Tibial artery (tissue), 4 donors: Measurements from ENCODE around the gene TMEM150B.
A peak's percentile ranks its signal among the peaks of the same experiment; 100 is the strongest.

Experiments
- DNase-seq, 2 donors: peaks; one replicate each; pipeline ENCODE4 v3.0.0-alpha.2; 2019
- H3K27ac ChIP-seq, 2 donors: fragments of 200-600 bp; sonication (generic) in 1 of 2; 1 replicate in 1 of 2; 2 replicates in 1 of 2; pipeline ENCODE4 v1.5.1; 2018 to 2019; ENCODE audit warnings: mild to moderate bottlenecking in 1 of 2
- H3K27me3 ChIP-seq, 2 donors: fragments of 200-600 bp; sonication (generic) in 1 of 2; one replicate each; pipeline versions ENCODE4 v1.5.1 to v1.6.0; 2016 to 2019
- H3K36me3 ChIP-seq, 3 donors: fragments of 200-600 bp; sonication (generic) in 2 of 3; one replicate each; pipeline ENCODE4 v1.5.1; 2016 to 2019; ENCODE audit warnings: mild to moderate bottlenecking in 2 of 3
- H3K4me1 ChIP-seq, 4 donors: fragments of 200-600 bp; sonication (generic) in 2 of 4; 1 replicate in 3 of 4; 2 replicates in 1 of 4; pipeline ENCODE4 v1.5.1; 2016 to 2019
- H3K4me3 ChIP-seq, 2 donors: fragments of 200-600 bp; sonication (generic) in 1 of 2; 1 replicate in 1 of 2; 2 replicates in 1 of 2; pipeline ENCODE4 v1.5.1; 2018 to 2019; ENCODE audit warnings: mild to moderate bottlenecking in 2 of 2
- H3K9me3 ChIP-seq, 3 donors: fragments of 200-600 bp; sonication (generic) in 1 of 3; one replicate each; pipeline ENCODE4 v1.5.1; 2016 to 2019
- CTCF ChIP-seq, 2 experiments: fragments of 200-600 bp in 1 of 2; fragments of 450-650 bp in 1 of 2; IDR thresholded peaks; one replicate each; pipeline ENCODE4 v1.5.1; 2017 to 2019; ENCODE audit warnings: antibody characterized with exemption in 2 of 2, mild to moderate bottlenecking in 1 of 2, moderate library complexity in 1 of 2
- intact Hi-C: fragments of 100-400 bp; cut with DNase I; formaldehyde crosslinking; loops from one replicate; pipeline ENCODE4 v1.15.0; 2023; ENCODE audit warnings: low total_unique reads

Gene TMEM150B

DNA sequence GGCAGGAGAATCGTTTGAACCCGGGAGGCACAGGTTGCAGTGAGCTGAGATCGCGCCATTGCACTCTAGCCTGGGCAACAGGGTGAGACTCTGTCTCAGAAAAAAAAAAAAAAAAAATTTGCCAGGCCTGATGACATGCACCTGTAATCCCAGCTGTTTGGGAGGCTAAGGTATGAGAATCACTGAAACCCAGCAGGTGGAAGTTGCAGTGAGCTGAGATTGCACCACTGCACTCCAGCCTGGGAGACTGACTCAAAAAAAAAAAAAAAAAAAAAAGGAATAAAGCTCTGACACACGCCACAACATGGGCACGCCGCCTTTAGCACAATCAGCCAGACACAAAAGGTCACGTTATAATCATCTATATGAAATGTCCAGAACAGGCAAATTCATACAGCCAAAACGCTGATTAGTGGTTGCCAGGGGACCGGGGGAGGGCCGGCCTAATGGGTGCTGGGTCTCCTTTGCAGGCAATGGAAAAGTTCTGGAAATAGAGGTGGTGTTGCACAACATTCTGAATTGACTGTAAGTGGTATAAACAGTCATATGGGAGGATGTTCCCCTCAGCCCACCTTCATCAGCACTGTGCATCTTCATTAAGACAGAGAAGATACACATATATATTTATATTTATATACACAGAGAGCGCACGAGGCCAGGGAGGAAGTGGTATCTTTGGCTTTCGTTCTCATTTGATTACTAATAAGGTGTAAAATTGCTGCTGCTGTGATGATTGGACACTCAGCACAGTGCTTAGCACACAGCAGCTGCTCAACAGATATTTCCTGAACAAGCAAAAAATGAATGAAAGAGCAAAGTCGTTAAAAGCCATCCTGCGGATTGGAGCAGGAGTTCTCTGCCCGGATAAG lies 49.1 kb downstream of the TMEM150B start:
- H3K36me3 ChIP-seq: peaks cover 13 to 67% (median 46%) of the 10 kb centered on the region in 3 donors
- no peak overlapping the region for H3K27ac ChIP-seq

DNA sequence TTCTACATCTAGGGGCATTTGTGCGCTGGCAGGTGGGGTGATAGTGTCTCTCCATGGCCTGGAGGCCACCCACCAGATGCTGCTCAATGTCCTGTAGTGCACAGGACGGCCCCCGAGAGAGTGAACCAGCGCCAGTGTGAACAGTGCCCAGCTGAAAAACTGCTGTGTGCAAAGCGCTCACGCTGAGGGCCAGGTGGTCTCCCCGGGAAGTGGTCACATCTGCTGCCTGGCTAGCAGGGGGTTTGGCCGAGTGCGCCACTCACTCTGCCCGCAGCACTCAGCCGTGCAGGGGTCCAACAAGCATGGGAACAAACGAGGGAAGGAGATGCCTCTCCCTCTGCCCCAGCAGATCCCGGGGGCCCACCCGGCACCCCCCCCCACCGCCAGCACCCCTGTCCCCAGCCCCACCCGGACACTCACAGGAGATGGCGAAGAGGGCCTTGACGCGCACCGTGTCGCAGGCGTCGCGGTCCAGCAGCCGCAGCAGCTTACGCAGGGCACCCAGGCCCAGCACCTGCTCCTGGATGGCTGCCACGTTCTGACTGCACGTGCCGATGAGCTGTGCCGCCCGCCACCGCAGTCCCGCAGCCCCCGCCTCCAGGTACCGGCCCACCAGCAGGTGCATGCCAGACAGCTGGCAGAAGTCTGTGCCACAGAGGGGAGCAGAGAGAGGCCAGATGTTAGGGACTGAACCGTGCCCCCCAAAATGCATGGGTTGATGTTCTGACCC lies 51.0 kb downstream of the TMEM150B start:
- TF ChIP-seq CTCF (IDR thresholded peaks at IDR 0.05): no peak
- H3K36me3 ChIP-seq: peaks cover 13 to 87% (median 48%) of the 10 kb centered on the region in 3 donors
- H3K27ac ChIP-seq: no peak overlapping the region
- DNase-seq: no peak
- intact Hi-C loops: no loop called here
- H3K27me3 ChIP-seq: no peaks in the 10 kb centered on the region
- H3K4me1 ChIP-seq: peaks cover under 1 to 5% (median 3%) of the 10 kb centered on the region in 4 donors
- H3K4me3 ChIP-seq: no peak overlapping the region
- H3K9me3 ChIP-seq: no peaks in the 10 kb centered on the region

More for the DNA sequence above, 49.1 kb downstream of the TMEM150B start:
- no peak overlapping the region for H3K4me3 ChIP-seq
- intact Hi-C loops: no loop called here
- DNase-seq: no peak
- no peak for TF ChIP-seq CTCF (IDR thresholded peaks at IDR 0.05)
- H3K9me3 ChIP-seq: no peaks in the 10 kb centered on the region
- H3K27me3 ChIP-seq: no peaks in the 10 kb centered on the region
- H3K4me1 ChIP-seq: peaks cover 4 to 10% (median 9%) of the 10 kb centered on the region in 4 donors

GRCh38 chr19:55272142-55272541 lies 53.0 kb downstream of the TMEM150B start:
- no peak for DNase-seq
- no peaks in the 10 kb centered on the region for H3K9me3 ChIP-seq
- no peak overlapping the region for H3K27ac ChIP-seq
- no peaks in the 10 kb centered on the region for H3K4me1 ChIP-seq
- no peaks in the 10 kb centered on the region for H3K27me3 ChIP-seq
- intact Hi-C loops: no loop called here
- TF ChIP-seq CTCF (IDR thresholded peaks at IDR 0.05): no peak
- peaks cover 13 to 80% (median 42%) of the 10 kb centered on the region in 3 donors for H3K36me3 ChIP-seq
- no peak overlapping the region for H3K4me3 ChIP-seq

DNA sequence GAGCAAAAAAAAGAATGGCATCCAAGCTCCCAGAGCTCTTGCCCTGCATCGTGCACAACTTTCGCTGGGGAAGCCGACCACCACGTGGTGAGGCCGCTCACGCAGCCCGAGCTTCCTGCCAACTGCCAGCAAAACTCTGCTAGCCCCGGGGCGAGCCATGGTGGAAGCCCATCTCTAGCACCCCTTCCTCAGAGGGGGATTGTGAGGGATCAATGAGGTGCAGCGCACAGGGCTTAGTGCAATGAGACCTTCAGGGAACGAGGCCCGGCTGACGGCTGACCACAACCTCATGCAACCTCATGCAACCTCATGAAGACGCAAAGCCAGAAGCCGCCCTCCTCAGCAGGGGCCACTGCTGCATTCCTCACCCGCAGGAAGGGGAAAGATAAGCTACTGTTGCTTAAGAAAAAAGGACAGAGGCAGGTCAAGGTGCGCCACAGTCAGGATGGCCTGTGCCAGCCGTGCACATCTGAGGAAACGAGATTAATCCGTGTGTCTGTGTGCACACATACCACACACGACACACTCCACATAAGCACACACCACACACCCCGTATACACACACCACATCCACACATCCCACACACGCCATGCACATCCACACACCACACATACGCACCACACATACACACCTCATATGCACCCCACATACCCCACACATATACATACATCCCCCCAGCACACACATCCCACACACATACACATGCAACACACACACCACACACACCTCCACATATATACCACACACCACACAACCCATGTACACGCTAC lies 54.8 kb downstream of the TMEM150B start:
- intact Hi-C loops: no loop called here

More for the DNA sequence above, 54.8 kb downstream of the TMEM150B start:
- Histone ChIP-seq H3K4me3 (no peak overlapping the region), H3K27me3 (no peaks in the 10 kb centered on the region), H3K4me1 (no peaks in the 10 kb centered on the region), H3K36me3 (peaks cover 17 to 64% (median 42%) of the 10 kb centered on the region in 3 donors), H3K27ac (no peak overlapping the region), H3K9me3 (no peaks in the 10 kb centered on the region)
- DNase-seq: peak in 1 of 2 donors; percentile 7
- TF ChIP-seq CTCF (IDR thresholded peaks at IDR 0.05): no peak
